Measurements from ENCODE around the gene ANKRD39. TPM values are rescaled to one million over a fixed set of nuclear protein-coding genes. Genes with fewer than 3 reads are reported as not detected.

ANKRD39 gene
- total and polyA plus RNA-seq, 2 donors, result 10.0 to 14.2 TPM

DNA sequence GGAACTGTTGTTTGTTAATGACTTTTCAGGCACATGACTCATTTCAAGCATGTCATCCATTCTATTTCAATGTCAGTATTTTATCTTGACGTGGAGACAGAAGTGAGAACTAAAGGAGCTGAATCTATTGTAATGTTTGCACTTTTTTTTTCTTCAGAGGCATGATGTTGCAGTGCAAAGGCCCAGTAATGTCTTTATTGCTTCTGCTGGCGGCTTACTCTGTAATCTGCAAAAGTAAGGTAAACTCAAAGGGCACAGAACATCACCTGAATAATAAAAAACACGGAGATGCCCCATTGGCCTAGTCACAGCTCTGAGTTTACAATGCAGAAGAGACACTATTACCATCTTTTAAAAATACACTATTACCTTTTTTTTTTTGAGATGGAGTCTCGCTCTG, 44.2 kb downstream of the ANKRD39 start:
- Histone ChIP-seq H3K36me3 (ENCODE audit: control insufficient read depth in 2 of 2, insufficient read depth in 2 of 2, low read length in 1 of 2) (peaks cover 0 to 2% of the 10 kb centered on the region in 2 donors), H3K4me1 (ENCODE audit: control insufficient read depth in 2 of 2, insufficient read depth in 2 of 2, low read length in 2 of 2) (peaks cover 39 to 64% of the 10 kb centered on the region in 2 donors), H3K9me3 (ENCODE audit: control insufficient read depth in 2 of 2, insufficient read depth in 1 of 2, low read length in 1 of 2) (no peaks in the 10 kb centered on the region), H3K4me3 (ENCODE audit: low read length in 2 of 2) (no peak overlapping the region), H3K27ac (ENCODE audit: low read depth in 1 of 2, low read length in 1 of 2) (no peak overlapping the region), H3K27me3 (ENCODE audit: control insufficient read depth in 2 of 2, insufficient read depth in 1 of 2, low read length in 1 of 2) (no peaks in the 10 kb centered on the region)
- DNase-seq (ENCODE audit: low read depth in 6 of 9, low spot score in 9 of 9), result no peak
- 98% methylated on average over 4 of the region's 4 CpGs for WGBS

DNA sequence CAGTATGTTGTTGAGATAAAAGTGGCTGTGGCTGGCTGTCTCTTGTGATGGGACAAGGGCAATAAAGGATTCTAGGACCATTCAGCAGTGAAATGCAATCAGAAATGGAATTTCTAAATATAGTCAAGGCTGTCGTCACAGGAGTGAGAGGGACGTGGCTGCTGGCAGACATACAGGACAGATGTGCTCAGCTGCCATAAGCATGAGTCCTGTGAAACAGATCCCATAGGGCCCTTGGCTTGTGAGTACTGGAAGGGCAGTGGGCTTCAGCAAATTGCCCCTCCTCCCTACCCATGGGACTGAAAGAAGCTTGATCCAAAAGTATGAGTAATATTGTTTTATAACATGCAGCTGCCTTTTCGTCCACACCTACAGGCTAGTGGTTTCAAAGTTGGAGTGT, 45.9 kb downstream of the ANKRD39 start:
- H3K27ac ChIP-seq (ENCODE audit: low read depth in 1 of 2, low read length in 1 of 2), result no peak overlapping the region
- no peak for DNase-seq (ENCODE audit: low read depth in 6 of 9, low spot score in 9 of 9)
- no peak overlapping the region for H3K4me3 ChIP-seq (ENCODE audit: low read length in 2 of 2)
- WGBS, result 95% methylated on average over 3 of the region's 3 CpGs
- H3K27me3 ChIP-seq (ENCODE audit: control insufficient read depth in 2 of 2, insufficient read depth in 1 of 2, low read length in 1 of 2), result no peaks in the 10 kb centered on the region
- peaks cover 26 to 58% of the 10 kb centered on the region in 2 donors for H3K4me1 ChIP-seq (ENCODE audit: control insufficient read depth in 2 of 2, insufficient read depth in 2 of 2, low read length in 2 of 2)
- H3K36me3 ChIP-seq (ENCODE audit: control insufficient read depth in 2 of 2, insufficient read depth in 2 of 2, low read length in 1 of 2), result no peaks in the 10 kb centered on the region
- no peaks in the 10 kb centered on the region for H3K9me3 ChIP-seq (ENCODE audit: control insufficient read depth in 2 of 2, insufficient read depth in 1 of 2, low read length in 1 of 2)

GRCh38 chr2:96810783-96811192, 47.0 kb downstream of the ANKRD39 start:
- Histone ChIP-seq H3K4me1 (ENCODE audit: control insufficient read depth in 2 of 2, insufficient read depth in 2 of 2, low read length in 2 of 2) (peaks cover 32 to 64% of the 10 kb centered on the region in 2 donors), H3K27me3 (ENCODE audit: control insufficient read depth in 2 of 2, insufficient read depth in 1 of 2, low read length in 1 of 2) (no peaks in the 10 kb centered on the region), H3K36me3 (ENCODE audit: control insufficient read depth in 2 of 2, insufficient read depth in 2 of 2, low read length in 1 of 2) (no peaks in the 10 kb centered on the region), H3K4me3 (ENCODE audit: low read length in 2 of 2) (no peak overlapping the region), H3K27ac (ENCODE audit: low read depth in 1 of 2, low read length in 1 of 2) (peak overlapping the region in 1 of 2 donors; percentile 87), H3K9me3 (ENCODE audit: control insufficient read depth in 2 of 2, insufficient read depth in 1 of 2, low read length in 1 of 2) (no peaks in the 10 kb centered on the region)
- DNase-seq (ENCODE audit: low read depth in 6 of 9, low spot score in 9 of 9), result no peak
- WGBS, result 88% methylated on average over 5 of the region's 5 CpGs

DNA sequence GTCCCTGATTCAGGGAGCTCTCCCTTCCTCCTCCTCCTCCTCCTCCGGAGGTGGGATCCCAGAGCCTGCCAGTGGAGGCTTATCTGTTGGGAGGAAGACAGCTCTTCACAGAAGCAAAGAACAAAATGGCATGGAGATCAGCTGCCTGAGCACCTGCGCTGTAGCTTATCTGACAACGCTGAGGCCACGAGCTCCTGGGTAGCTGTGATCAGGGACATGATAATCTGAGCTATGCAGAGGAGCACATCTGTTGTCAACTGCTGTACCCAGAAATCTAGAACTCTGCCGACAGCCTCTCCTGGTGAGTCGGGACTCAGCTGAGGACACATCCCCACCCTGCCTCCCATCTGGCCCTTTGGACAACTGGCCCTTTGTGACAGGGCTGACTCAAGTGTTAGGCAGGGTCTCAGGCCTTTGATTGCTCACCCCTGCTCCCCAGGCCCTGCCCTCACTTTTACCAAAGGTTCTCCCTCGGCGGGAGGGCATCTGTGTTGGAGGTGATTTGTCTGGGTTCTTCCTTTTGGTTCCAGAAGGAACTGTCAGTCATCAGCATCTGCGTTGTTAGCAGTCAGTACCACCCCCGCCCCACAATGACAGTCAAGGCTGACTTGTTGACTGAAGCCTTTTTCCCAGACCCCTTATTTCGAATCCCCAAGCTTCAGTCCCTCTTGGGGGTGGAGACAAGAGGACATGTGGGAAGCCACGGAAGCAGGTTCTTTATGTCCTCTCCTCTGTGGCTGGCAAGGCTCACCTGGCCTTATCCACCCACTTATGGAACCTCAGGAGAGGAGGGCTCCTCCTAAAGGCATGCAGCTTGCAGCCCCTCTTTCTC, 47.6 kb downstream of the ANKRD39 start:
- Histone ChIP-seq H3K4me3 (ENCODE audit: low read length in 2 of 2) (no peak overlapping the region), H3K9me3 (ENCODE audit: control insufficient read depth in 2 of 2, insufficient read depth in 1 of 2, low read length in 1 of 2) (no peaks in the 10 kb centered on the region), H3K27me3 (ENCODE audit: control insufficient read depth in 2 of 2, insufficient read depth in 1 of 2, low read length in 1 of 2) (no peaks in the 10 kb centered on the region), H3K4me1 (ENCODE audit: control insufficient read depth in 2 of 2, insufficient read depth in 2 of 2, low read length in 2 of 2) (peaks cover 32 to 60% of the 10 kb centered on the region in 2 donors), H3K36me3 (ENCODE audit: control insufficient read depth in 2 of 2, insufficient read depth in 2 of 2, low read length in 1 of 2) (no peaks in the 10 kb centered on the region), H3K27ac (ENCODE audit: low read depth in 1 of 2, low read length in 1 of 2) (peak overlapping the region; percentile 50 to 87)
- WGBS, result 58% methylated on average over 12 of the region's 12 CpGs
- DNase-seq (ENCODE audit: low read depth in 6 of 9, low spot score in 9 of 9), result peak in 7 of 9 donors; percentile 54 to 90 (median 78)

DNA sequence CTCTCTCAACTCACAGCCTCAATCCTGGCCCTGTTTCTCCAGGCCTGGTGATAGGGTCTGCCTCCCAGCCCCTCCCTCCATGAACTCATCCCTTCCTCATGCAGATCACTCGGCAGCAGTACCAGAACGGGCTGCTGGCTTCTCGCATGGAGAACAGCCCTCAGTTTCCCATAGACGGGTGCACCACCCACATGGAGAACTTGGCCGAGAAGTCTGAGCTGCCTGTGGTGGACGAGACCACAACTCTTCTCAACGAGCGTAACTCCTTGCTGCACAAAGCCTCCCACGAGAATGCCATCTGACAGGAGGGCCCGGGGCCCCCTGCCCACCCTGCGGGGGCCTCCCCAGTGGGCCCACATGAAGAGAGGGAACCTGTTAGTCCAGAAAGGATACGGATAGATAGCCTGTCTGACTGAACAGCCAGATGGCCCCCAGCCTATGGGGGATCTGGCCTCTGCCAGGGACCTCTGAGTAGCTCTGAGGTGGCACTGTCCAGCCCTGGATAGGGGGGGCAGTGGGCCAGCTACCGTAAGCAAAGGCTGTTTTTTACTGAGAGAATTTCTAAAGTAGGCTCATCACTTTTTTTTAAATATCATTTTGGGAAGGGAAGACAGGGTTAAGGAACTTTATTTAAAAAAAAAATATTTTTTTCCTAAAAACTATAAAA, 48.5 kb downstream of the ANKRD39 start:
- Histone ChIP-seq H3K36me3 (ENCODE audit: control insufficient read depth in 2 of 2, insufficient read depth in 2 of 2, low read length in 1 of 2) (no peaks in the 10 kb centered on the region), H3K9me3 (ENCODE audit: control insufficient read depth in 2 of 2, insufficient read depth in 1 of 2, low read length in 1 of 2) (no peaks in the 10 kb centered on the region), H3K27ac (ENCODE audit: low read depth in 1 of 2, low read length in 1 of 2) (peak overlapping the region in 1 of 2 donors; percentile 87), H3K27me3 (ENCODE audit: control insufficient read depth in 2 of 2, insufficient read depth in 1 of 2, low read length in 1 of 2) (no peaks in the 10 kb centered on the region), H3K4me1 (ENCODE audit: control insufficient read depth in 2 of 2, insufficient read depth in 2 of 2, low read length in 2 of 2) (peaks cover 32 to 59% of the 10 kb centered on the region in 2 donors), H3K4me3 (ENCODE audit: low read length in 2 of 2) (no peak overlapping the region)
- DNase-seq (ENCODE audit: low read depth in 6 of 9, low spot score in 9 of 9), result no peak
- WGBS, result 96% methylated on average over 13 of the region's 13 CpGs

DNA sequence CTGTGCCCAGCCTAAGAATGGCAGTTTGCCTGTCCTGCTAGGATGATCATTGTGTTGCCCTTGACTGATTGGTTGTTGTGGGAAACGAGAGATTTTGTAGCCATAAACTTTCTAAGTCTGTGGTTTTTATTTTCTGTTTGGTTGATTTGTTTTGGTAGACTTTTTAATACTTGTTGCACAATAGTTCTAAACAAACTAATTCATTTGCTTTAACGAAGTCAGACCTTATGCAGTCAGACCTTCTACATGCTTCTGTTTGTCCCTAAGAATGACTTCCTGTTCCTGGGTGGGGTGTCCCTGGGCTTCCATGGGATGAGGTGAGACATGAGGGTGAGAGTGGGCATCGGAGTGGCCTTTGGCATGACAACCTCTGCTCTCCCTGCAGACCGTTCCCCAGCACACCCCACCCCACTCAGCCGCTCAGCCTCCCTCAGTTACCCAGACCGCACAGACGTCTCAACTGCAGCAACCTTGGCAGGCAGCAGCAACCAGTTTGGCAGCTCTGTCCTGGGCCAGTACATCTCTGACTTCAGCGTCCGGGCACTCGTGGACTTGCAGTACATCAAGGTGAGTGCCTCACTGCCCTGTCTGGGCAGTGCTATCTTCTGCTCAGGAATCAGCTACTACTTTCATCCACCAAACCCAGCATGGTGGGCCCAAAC, 49.5 kb downstream of the ANKRD39 start:
- 96% methylated on average over 10 of the region's 10 CpGs for WGBS
- no peaks in the 10 kb centered on the region for H3K36me3 ChIP-seq (ENCODE audit: control insufficient read depth in 2 of 2, insufficient read depth in 2 of 2, low read length in 1 of 2)
- no peak overlapping the region for H3K4me3 ChIP-seq (ENCODE audit: low read length in 2 of 2)
- no peaks in the 10 kb centered on the region for H3K9me3 ChIP-seq (ENCODE audit: control insufficient read depth in 2 of 2, insufficient read depth in 1 of 2, low read length in 1 of 2)
- DNase-seq (ENCODE audit: low read depth in 6 of 9, low spot score in 9 of 9), result no peak
- no peak overlapping the region for H3K27ac ChIP-seq (ENCODE audit: low read depth in 1 of 2, low read length in 1 of 2)
- peaks cover 32 to 59% of the 10 kb centered on the region in 2 donors for H3K4me1 ChIP-seq (ENCODE audit: control insufficient read depth in 2 of 2, insufficient read depth in 2 of 2, low read length in 2 of 2)
- no peaks in the 10 kb centered on the region for H3K27me3 ChIP-seq (ENCODE audit: control insufficient read depth in 2 of 2, insufficient read depth in 1 of 2, low read length in 1 of 2)

DNA sequence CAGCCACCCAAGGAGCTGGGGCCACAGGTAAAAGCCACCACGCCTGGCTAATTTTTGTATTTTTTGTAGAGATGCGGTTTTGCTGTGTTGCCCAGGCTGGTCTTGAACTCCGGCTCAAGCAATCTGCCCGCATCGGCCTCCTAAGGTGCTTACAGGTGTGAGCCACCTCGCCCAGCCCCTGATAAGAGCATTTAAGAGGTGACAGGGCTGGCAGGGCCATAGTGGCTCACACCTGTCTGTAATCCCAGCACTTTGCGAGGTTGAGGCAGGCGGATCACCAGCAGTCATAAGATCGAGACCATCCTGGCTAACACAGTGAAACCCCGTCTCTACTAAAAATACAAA, 50.7 kb downstream of the ANKRD39 start:
- Histone ChIP-seq H3K27ac (ENCODE audit: low read depth in 1 of 2, low read length in 1 of 2) (peak overlapping the region in 1 of 2 donors; percentile 62), H3K27me3 (ENCODE audit: control insufficient read depth in 2 of 2, insufficient read depth in 1 of 2, low read length in 1 of 2) (no peaks in the 10 kb centered on the region), H3K36me3 (ENCODE audit: control insufficient read depth in 2 of 2, insufficient read depth in 2 of 2, low read length in 1 of 2) (no peaks in the 10 kb centered on the region), H3K9me3 (ENCODE audit: control insufficient read depth in 2 of 2, insufficient read depth in 1 of 2, low read length in 1 of 2) (no peaks in the 10 kb centered on the region), H3K4me1 (ENCODE audit: control insufficient read depth in 2 of 2, insufficient read depth in 2 of 2, low read length in 2 of 2) (peaks cover 32 to 50% of the 10 kb centered on the region in 2 donors), H3K4me3 (ENCODE audit: low read length in 2 of 2) (no peak overlapping the region)
- WGBS, result 96% methylated on average over 10 of the region's 10 CpGs
- no peak for DNase-seq (ENCODE audit: low read depth in 6 of 9, low spot score in 9 of 9)

DNA sequence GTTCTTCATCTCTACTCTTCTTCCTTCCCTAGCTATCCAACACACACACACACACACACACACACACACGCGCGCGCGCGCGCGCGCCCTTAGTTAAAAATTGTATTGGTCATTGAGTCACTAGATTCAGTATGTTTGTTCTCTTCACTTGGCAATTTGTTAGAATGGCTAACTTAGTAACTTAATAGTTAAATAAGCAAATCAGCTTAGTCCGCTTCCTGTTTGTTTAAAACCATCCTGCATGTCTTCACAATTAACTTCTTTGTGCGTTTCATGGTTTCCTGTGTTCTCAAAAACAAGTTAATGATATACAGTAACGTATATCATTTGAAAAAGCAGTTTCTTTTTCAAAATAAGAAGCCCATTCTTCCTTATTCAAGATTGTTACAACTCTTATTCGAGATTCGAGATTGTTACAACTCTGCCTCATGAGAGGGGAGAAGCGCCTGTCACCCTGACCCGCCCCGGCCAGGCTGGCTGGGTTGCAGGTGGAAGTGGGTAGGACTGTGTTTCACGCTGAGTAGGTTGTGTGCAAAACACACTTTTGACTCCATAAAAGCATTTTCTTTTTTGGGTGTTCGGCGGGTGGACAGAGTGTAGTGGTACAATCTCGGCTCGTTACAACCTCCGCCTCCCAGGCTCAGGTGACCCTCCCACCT, 51.2 kb downstream of the ANKRD39 start:
- H3K9me3 ChIP-seq (ENCODE audit: control insufficient read depth in 2 of 2, insufficient read depth in 1 of 2, low read length in 1 of 2), result no peaks in the 10 kb centered on the region
- H3K36me3 ChIP-seq (ENCODE audit: control insufficient read depth in 2 of 2, insufficient read depth in 2 of 2, low read length in 1 of 2), result no peaks in the 10 kb centered on the region
- peak overlapping the region; percentile 62 to 66 for H3K27ac ChIP-seq (ENCODE audit: low read depth in 1 of 2, low read length in 1 of 2)
- H3K27me3 ChIP-seq (ENCODE audit: control insufficient read depth in 2 of 2, insufficient read depth in 1 of 2, low read length in 1 of 2), result no peaks in the 10 kb centered on the region
- no peak overlapping the region for H3K4me3 ChIP-seq (ENCODE audit: low read length in 2 of 2)
- WGBS, result 89% methylated on average over 23 of the region's 23 CpGs
- DNase-seq (ENCODE audit: low read depth in 6 of 9, low spot score in 9 of 9), result peak in 1 of 9 donors; percentile 60
- peaks cover 32 to 45% of the 10 kb centered on the region in 2 donors for H3K4me1 ChIP-seq (ENCODE audit: control insufficient read depth in 2 of 2, insufficient read depth in 2 of 2, low read length in 2 of 2)

All from thymus (tissue), 11 donors.